ENCODE data around the gene ESX1.
"Not testable (repeated sequence)": the region's sequence is repeated elsewhere in the genome, so short reads cannot be mapped to it uniquely, and the experiment has no call there.

ESX1 gene

GRCh38 chrX:104254442-104255115 is at the start of gene ESX1:
TSS of gene ESX1 (minus strand) at chrX:104254933. CDS start at chrX:104254849, 84 bp downstream.
- no peak for DNase-seq

- DNase-seq: no peak
Measured at GRCh38 chrX:104295636-104296035, 40.9 kb upstream of the ESX1 start.

GRCh38 chrX:104288961-104289360 is 34.2 kb upstream of the ESX1 start:
- DNase-seq: no peak

- DNase-seq: no peak
Measured at GRCh38 chrX:104288269-104288668, 33.5 kb upstream of the ESX1 start.

- DNase-seq: no peak
Measured at GRCh38 chrX:104285201-104285600, 30.5 kb upstream of the ESX1 start.

- no peak for DNase-seq
Measured at GRCh38 chrX:104284507-104284906, 29.8 kb upstream of the ESX1 start.

GRCh38 chrX:104282166-104282725 is 27.5 kb upstream of the ESX1 start:
- DNase-seq: no peak

- no peak for DNase-seq
Measured at GRCh38 chrX:104281564-104281963, 26.8 kb upstream of the ESX1 start.

GRCh38 chrX:104280609-104281008 is 25.9 kb upstream of the ESX1 start:
- DNase-seq: no peak

- no peak for DNase-seq
Measured at GRCh38 chrX:104270916-104271512, 16.3 kb upstream of the ESX1 start.

GRCh38 chrX:104270212-104270611 is 15.5 kb upstream of the ESX1 start:
- DNase-seq: no peak

- no peak for DNase-seq
Measured at GRCh38 chrX:104255465-104255864, 732 bp upstream of the ESX1 start.

- no peak for DNase-seq
Measured at GRCh38 chrX:104253567-104254441, 929 bp downstream of the ESX1 start.

GRCh38 chrX:104250470-104250869 is 4.3 kb downstream of the ESX1 start:
- no peak for DNase-seq

GRCh38 chrX:104230060-104230459 is 24.7 kb downstream of the ESX1 start:
- not testable (repeated sequence) for DNase-seq

- no peak for DNase-seq
Measured at GRCh38 chrX:104211187-104211586, 43.5 kb downstream of the ESX1 start.

- no peak for DNase-seq
Measured at GRCh38 chrX:104205548-104205947, 49.2 kb downstream of the ESX1 start.

Measured in stimulated activated CD4-positive, alpha-beta T cell treated with anti-CD3 and anti-CD28 coated beads, Interleukin-12 subunit alpha, Interleukin-12 subunit beta, amount 100 ng/mL, for 4 hours (primary cell).